Tibial nerve (tissue), 4 donors: ENCODE measurements around the gene KREMEN2.

Experiments used
- CTCF ChIP-seq, 5 experiments: fragments of 200-600 bp in 3 of 5; fragments of 450-650 bp in 2 of 5; sonication (generic) in 3 of 5; IDR thresholded peaks; one replicate each; pipeline ENCODE4 v1.5.1; 2016 to 2019; ENCODE audit warnings: antibody characterized with exemption in 5 of 5, mild to moderate bottlenecking in 3 of 5, moderate library complexity in 2 of 5
- EP300 ChIP-seq, 2 donors: sonication (generic); formaldehyde crosslinking; IDR thresholded peaks; one replicate each; pipeline ENCODE4 v1.6.1; 2017; ENCODE audit warnings: antibody characterized with exemption in 2 of 2, mild to moderate bottlenecking in 1 of 2
- POLR2A ChIP-seq, 2 donors: fragments of 450-650 bp; IDR thresholded peaks; one replicate each; pipeline ENCODE4 v1.6.1; 2017; ENCODE audit warnings: antibody characterized with exemption in 2 of 2, mild to moderate bottlenecking in 2 of 2, moderate library complexity in 2 of 2

GRCh38 chr16:2970563-2970962, 6.5 kb downstream of the KREMEN2 start:
- TF ChIP-seq CTCF (IDR thresholded peaks at IDR 0.05) (no peak), POLR2A (IDR thresholded peaks at IDR 0.05) (no peak), EP300 (IDR thresholded peaks at IDR 0.05) (no peak)
